BJ (cell line): ENCODE measurements around the gene SLC41A3. TPM values are rescaled to one million over a fixed set of nuclear protein-coding genes. Genes with fewer than 3 reads are reported as not detected.

ENCODE experiments used
- CTCF ChIA-PET: fragments of 350-600 bp; formaldehyde crosslinking; extraction: SDS; loops from one replicate; lab custom pipeline; 2021; ENCODE audit warnings: antibody characterized with exemption, inconsistent platforms; lab: Yijun Ruan, JAX
- POLR2A ChIA-PET: fragments of 300-600 bp; sonication (Branson Sonifier 250); formaldehyde crosslinking; extraction: SDS; loops from one replicate; lab custom pipeline; 2021; ENCODE audit warnings: antibody characterized with exemption; lab: Charles Lee
- DNase-seq: peaks from one replicate; pipeline ENCODE4 v3.0.0-alpha.2; 2011; ENCODE audit warnings: low read depth
- H3K27me3 ChIP-seq: 2 replicates; pipeline ENCODE4 v1.6.0; 2011; ENCODE audit warnings: low read length; ENCODE audit not compliant: control insufficient read depth, insufficient read depth
- H3K36me3 ChIP-seq: 2 replicates; pipeline ENCODE4 v1.5.1; 2011; ENCODE audit warnings: low read length; ENCODE audit not compliant: control insufficient read depth, insufficient read depth
- H3K4me3 ChIP-seq: 2 replicates; pipeline ENCODE4 v1.5.1; 2011; ENCODE audit warnings: low read depth, mild to moderate bottlenecking, control low read depth, low read length
- polyA plus RNA-seq: library from polyadenylated mRNA; depleted of rRNA; stranded (reverse); fragments of >200 nt; gene quantifications from 2 replicates; pipeline ENCODE4 v1.2.3, GENCODE V29; 2011
- TF ChIP-seq, protein P1 (sequence below): IDR thresholded peaks from 2 replicates; pipeline ENCODE4 v1.5.1; 2011; ENCODE audit warnings: low read depth, mild to moderate bottlenecking, control low read depth, inconsistent platforms, low read length, moderate library complexity; ENCODE audit not compliant: insufficient read depth

Gene SLC41A3
- polyA plus RNA-seq, 1 experiment: 70.8 TPM

DNA sequence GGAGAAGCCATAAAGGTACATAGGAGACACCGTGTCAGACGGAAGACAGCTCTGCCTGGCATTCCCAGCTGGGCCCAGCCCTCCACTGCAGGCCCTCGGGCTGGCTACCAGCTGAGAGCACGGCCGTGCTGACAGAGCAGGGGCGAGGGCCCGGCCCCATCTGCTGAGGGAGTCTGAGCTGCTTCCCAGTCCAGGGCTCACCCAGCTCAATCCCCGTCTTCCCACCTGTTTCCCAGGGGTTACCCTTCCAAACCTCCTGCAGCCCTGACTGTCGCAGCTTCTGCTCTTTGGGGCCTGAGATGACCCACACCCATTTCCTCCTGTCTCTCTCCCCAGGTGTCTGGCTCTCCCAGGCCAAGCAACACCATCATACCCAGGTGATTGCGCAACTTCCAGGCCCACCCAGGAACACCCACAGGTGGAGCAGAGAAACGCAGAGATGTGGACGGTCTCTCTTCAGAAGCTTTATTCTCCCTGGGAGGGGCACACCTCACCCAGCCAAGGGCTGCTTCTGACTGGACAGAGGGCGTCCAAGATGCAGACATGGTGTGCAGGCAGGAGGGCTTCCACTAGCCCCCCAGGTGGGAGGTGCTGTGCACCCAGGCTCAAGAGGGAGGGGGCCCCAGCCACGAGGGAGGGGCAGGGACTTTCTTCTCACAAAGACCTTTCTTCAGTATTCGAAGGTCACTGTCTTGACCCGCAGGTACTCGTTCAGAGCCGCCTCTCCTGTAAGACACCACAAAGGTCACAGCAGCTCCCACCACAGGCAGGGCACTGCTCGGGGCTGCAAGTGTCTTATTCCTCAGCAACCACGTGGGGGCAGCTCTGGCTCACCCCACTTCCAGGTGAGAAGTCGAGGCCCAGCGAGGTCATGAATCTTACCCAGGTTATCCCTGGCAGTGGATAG is 19.4 kb upstream of the SLC41A3 start:
- TF ChIP-seq, protein P1, sequence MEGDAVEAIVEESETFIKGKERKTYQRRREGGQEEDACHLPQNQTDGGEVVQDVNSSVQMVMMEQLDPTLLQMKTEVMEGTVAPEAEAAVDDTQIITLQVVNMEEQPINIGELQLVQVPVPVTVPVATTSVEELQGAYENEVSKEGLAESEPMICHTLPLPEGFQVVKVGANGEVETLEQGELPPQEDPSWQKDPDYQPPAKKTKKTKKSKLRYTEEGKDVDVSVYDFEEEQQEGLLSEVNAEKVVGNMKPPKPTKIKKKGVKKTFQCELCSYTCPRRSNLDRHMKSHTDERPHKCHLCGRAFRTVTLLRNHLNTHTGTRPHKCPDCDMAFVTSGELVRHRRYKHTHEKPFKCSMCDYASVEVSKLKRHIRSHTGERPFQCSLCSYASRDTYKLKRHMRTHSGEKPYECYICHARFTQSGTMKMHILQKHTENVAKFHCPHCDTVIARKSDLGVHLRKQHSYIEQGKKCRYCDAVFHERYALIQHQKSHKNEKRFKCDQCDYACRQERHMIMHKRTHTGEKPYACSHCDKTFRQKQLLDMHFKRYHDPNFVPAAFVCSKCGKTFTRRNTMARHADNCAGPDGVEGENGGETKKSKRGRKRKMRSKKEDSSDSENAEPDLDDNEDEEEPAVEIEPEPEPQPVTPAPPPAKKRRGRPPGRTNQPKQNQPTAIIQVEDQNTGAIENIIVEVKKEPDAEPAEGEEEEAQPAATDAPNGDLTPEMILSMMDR: no peak
- no peaks in the 10 kb centered on the region for H3K27me3 ChIP-seq
- CTCF ChIA-PET: interaction anchor here (0.6 to 2.3 kb wide), 5 partner anchors 10 to 30 kb away, joined by 3 to 7 read pairs (median 3); no protein-coding TSS in a partner anchor
- POLR2A ChIA-PET: no interaction called here
- H3K4me3 ChIP-seq: no peak overlapping the region
- H3K36me3 ChIP-seq: no peaks in the 10 kb centered on the region
- no peak for DNase-seq

DNA sequence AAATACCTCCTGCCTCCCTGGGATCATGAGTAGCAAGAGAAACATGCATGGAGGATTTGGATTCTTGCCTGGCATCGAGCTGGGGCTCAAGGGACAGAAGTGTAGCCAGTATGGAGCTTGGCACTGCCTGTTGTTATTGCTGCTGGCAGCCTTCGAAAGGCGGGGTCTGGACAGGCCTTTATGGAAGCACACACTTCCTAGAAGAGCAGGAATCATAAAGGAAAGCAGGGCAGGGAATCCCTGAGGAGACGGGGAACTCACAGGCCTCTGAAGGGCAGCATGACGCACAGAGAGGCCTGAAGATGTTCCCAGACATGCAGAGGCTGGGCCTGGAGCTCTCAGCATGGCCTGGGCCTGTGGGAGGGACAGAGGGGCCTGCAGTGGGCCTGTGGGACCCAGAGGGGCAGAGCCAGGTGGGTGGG is 18.6 kb upstream of the SLC41A3 start:
- DNase-seq: no peak

DNA sequence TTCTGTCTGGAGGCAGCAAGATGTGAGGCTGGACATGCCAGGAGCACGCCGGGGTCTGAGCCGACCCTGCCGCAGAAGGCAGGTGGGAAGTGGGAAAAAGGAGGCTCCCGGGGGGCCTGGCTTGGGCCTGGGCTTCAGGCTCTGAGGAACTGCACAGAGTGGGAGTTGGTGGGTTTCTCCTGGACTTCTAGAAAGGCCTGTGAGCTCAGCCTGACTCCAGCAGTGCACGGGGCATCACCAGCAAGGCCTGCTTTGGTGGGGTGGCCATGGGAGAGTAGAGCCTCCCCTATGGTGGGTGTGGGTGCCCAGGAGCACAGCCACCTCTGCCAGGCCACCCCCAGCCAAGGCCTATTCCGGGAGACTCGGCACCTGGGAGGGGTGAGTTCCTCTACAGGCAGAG is 18.1 kb upstream of the SLC41A3 start:
- POLR2A ChIA-PET: interaction anchor here (0.5 kb wide), 1 partner anchor 290 kb away, joined by 3 read pairs; no protein-coding TSS in a partner anchor

More for the DNA sequence above, 18.6 kb upstream of the SLC41A3 start:
- H3K36me3 ChIP-seq: no peaks in the 10 kb centered on the region
- ChIA-PET CTCF (interaction anchor here (0.6 to 2.3 kb wide), 5 partner anchors 11 to 810 kb away, joined by 3 to 7 read pairs (median 3); no protein-coding TSS in a partner anchor), POLR2A (no interaction called here)
- H3K4me3 ChIP-seq: no peak overlapping the region
- TF ChIP-seq, protein P1: no peak
- H3K27me3 ChIP-seq: no peaks in the 10 kb centered on the region

GRCh38 chr3:126101521-126101982 is 17.6 kb upstream of the SLC41A3 start:
- no peaks in the 10 kb centered on the region for H3K36me3 ChIP-seq
- no peaks in the 10 kb centered on the region for H3K27me3 ChIP-seq
- no peak overlapping the region for H3K4me3 ChIP-seq
- TF ChIP-seq, protein P1: no peak
- CTCF ChIA-PET: interaction anchor here (1.5 kb wide), 1 partner anchor 22 kb away, joined by 3 read pairs; no protein-coding TSS in a partner anchor
- no peak for DNase-seq
- POLR2A ChIA-PET: interaction anchor here (0.5 kb wide), 1 partner anchor 291 kb away, joined by 3 read pairs; no protein-coding TSS in a partner anchor

More for the DNA sequence above, 18.1 kb upstream of the SLC41A3 start:
- CTCF ChIA-PET: interaction anchor here (0.6 to 2.3 kb wide), 4 partner anchors 23 to 809 kb away, joined by 3 to 7 read pairs (median 4); no protein-coding TSS in a partner anchor
- Histone ChIP-seq H3K36me3 (no peaks in the 10 kb centered on the region), H3K4me3 (no peak overlapping the region), H3K27me3 (no peaks in the 10 kb centered on the region)
- TF ChIP-seq, protein P1: no peak
- DNase-seq: no peak

- ChIA-PET CTCF (no interaction called here), POLR2A (no interaction called here)
- Histone ChIP-seq H3K4me3 (no peak overlapping the region), H3K36me3 (no peaks in the 10 kb centered on the region), H3K27me3 (no peaks in the 10 kb centered on the region)
- DNase-seq: peak; percentile 49
- TF ChIP-seq, protein P1: no peak
Observed at GRCh38 chr3:126100634-126101301, 16.8 kb upstream of the SLC41A3 start.
